Left renal cortex interstitium (tissue), 4 donors: ENCODE results near the gene STUM. TPM values are rescaled to one million over a fixed set of nuclear protein-coding genes. Genes with fewer than 3 reads are reported as not detected.

Source experiments
- DNase-seq, 4 donors: peaks; one replicate each; pipeline ENCODE4 v3.0.0-alpha.2; 2013; ENCODE audit warnings: low read depth in 4 of 4, low spot score in 2 of 4, missing footprints in 1 of 4
- polyA plus RNA-seq, 4 donors: library from polyadenylated mRNA; unstranded; fragments of 120-200 nt; gene quantifications; one replicate each; pipeline ENCODE4 v1.2.1, GENCODE V29; 2013; ENCODE audit not compliant: insufficient read length in 4 of 4

STUM gene
- polyA plus RNA-seq, 4 donors, result 1.0 to 2.2 (median 1.5) TPM

- DNase-seq, result no peak
Measured at GRCh38 chr1:226557424-226557823, 8.9 kb downstream of the STUM start.

GRCh38 chr1:226558036-226558650, 9.6 kb downstream of the STUM start:
- DNase-seq, result no peak

DNA sequence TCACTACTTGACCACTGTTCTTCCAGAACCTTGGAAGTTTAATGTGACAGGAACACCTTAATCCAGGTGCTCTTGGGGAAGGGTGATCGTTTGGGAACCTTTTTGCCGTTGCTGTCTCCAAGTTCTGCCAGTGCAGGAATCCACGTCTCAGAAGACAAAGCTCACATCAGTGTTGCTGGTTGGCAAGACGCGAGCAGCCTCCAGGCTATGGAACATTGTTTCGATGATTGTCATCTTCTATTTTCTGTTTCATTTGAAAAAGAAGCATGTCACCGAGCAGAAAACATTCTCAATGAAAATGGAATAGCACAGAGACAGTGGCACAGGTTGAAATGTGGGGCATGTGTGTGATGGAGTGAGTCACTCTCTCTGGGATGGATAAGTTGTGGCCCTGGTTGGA, 11.7 kb downstream of the STUM start:
- DNase-seq, result no peak

GRCh38 chr1:226562989-226563388, 14.4 kb downstream of the STUM start:
- DNase-seq, result no peak

GRCh38 chr1:226563666-226564065, 15.1 kb downstream of the STUM start:
- DNase-seq, result no peak

GRCh38 chr1:226565476-226565875, 16.9 kb downstream of the STUM start:
- DNase-seq, result no peak

DNA sequence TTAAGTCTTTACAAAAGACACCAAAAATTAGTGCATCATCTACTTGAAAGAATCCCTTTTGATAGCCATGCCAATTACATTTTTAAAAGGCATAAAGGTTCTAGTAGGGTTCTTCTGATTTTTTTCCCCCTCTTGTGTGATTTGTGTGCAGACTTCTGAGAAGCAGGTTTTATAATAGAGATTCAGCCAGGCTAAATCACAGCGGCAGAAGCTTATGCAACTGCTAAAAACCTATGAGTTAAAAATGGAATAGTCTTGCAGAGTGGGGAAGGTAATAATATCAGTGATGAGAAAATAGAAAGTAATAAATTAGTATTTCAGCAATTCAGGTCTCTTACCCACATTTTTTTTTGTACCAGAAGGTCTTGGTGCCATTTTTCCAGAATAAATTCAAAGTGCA, 17.7 kb downstream of the STUM start:
- no peak for DNase-seq

- DNase-seq, result no peak
Measured at GRCh38 chr1:226566760-226567159, 18.2 kb downstream of the STUM start.

- no peak for DNase-seq
Measured at GRCh38 chr1:226568077-226568831, 19.7 kb downstream of the STUM start.

GRCh38 chr1:226568975-226569741, 20.6 kb downstream of the STUM start:
- no peak for DNase-seq

GRCh38 chr1:226569879-226570547, 21.4 kb downstream of the STUM start:
- no peak for DNase-seq

DNA sequence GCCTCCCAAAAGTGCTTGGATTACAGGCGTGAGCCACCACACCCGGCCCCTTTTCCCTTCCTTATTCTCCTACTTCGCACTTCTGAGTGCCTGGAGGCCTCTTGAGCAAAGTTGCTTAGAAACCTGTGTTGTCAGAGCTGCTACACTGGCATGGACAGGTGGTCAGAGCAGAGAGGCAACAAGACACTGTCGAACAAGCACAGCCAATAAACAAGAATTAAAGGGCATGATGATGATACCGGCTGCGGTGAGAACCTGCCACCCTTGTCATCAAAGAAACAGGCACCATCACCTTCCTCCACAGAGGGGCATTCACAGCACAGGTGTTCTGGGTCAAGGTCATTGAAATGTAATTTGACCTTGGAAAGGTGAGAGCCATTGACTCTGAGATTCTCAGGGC, 23.3 kb downstream of the STUM start:
- no peak for DNase-seq

GRCh38 chr1:226572325-226572726, 23.8 kb downstream of the STUM start:
- no peak for DNase-seq

GRCh38 chr1:226574044-226574443, 25.5 kb downstream of the STUM start:
- DNase-seq, result no peak

- no peak for DNase-seq
Measured at GRCh38 chr1:226574591-226575435, 26.2 kb downstream of the STUM start.

DNA sequence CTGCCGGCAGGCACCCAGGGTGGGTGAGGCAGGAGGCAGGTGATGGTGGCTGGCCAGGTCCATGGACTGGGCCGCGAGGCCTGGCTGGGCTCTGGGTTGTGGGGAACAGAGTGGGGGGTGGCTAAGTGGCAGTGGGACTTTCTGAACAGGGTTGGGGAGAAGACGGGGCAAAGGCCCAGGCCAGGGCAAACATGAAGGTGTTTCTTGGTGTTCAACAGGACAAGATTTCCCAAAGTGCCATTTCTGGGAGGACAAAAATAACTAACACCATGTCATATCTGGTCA, 26.8 kb downstream of the STUM start:
- no peak for DNase-seq

DNA sequence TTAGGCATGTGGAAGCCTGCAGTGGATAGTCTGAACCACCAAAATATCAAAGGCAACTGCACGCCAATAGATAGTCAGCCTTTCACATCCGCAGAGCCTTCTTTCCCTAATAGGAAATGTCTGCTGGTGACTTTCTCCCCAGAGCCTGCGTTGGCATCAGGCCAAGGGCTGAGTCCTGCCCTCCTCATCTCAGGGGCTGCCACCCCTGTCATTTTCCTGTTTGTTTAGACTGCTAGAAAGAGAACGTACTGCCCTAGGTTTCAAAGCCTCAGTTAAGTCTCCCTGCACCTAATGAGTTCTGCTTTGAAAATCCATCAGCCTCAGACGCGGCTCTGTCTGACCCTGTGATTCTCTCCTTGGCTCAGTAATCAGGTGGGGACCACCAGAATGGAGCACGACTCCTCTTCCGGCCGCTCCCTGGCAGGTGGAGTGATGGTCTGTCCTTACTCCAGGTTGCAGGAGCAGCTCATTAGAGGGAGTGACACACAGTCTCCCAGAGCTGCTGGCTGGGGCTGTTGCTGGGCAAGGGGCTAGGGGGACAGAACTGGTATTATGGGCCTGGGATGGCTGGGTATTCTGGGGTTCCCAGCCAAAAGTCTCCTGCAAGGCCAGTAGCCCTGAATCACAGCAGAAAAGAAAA, 27.3 kb downstream of the STUM start:
- no peak for DNase-seq

- no peak for DNase-seq
Measured at GRCh38 chr1:226576601-226577000, 28.0 kb downstream of the STUM start.

GRCh38 chr1:226577401-226578180, 29.0 kb downstream of the STUM start:
- no peak for DNase-seq
